IMR-90 (cell line): ENCODE data around the gene CTIF. TPM values are rescaled to one million over a fixed set of nuclear protein-coding genes. Genes with fewer than 3 reads are reported as not detected.
"Not testable (repeated sequence)": the region's sequence is repeated elsewhere in the genome, so short reads cannot be mapped to it uniquely, and the experiment has no call there.

Experiments used
- ATAC-seq: fragments of 200-7000 bp; cut with Tn5 transposase; 2 replicates; pipeline ENCODE4 v1.9.1; 2020; ENCODE audit warnings: low read depth, mild to moderate bottlenecking, moderate library complexity
- BruUV-seq: library from RNA; stranded (reverse); fragments of 400-500 nt; replicated peaks from 2 replicates; lab custom pipeline; 2021; lab: Mats Ljungman, UMichigan
- CTCF ChIA-PET: fragments of 300-600 bp; formaldehyde crosslinking; extraction: SDS; loops from one replicate; lab custom pipeline; 2021; ENCODE audit warnings: antibody characterized with exemption; lab: Yijun Ruan, JAX
- POLR2A ChIA-PET: fragments of 300-600 bp; sonication (Branson Sonifier 250); formaldehyde crosslinking; loops from one replicate; lab custom pipeline; 2022; ENCODE audit warnings: antibody characterized with exemption; ENCODE audit not compliant: unreplicated experiment; lab: Charles Lee
- DNase-seq: peaks from one replicate; pipeline ENCODE4 v3.0.0; 2013
- H2AFZ ChIP-seq: replicated peaks from 2 replicates; pipeline ENCODE3; 2013; ENCODE audit warnings: low read length, mild to moderate bottlenecking; ENCODE audit not compliant: poor library complexity
- H2AK5ac ChIP-seq: 2 replicates; pipeline ENCODE4 v1.6.1; 2013; ENCODE audit warnings: low read depth, low read length, inconsistent platforms
- H2AK9ac ChIP-seq: replicated peaks from 2 replicates; pipeline ENCODE3; 2013; ENCODE audit warnings: mild to moderate bottlenecking, low read depth, low read length, moderate library complexity; ENCODE audit not compliant: poor library complexity
- H2BK120ac ChIP-seq: 2 replicates; pipeline ENCODE4 v1.6.1; 2013; ENCODE audit warnings: low read depth, low read length, inconsistent platforms
- H2BK15ac ChIP-seq: 3 replicates; pipeline ENCODE4 v1.6.1; 2013; ENCODE audit warnings: low read depth, low read length, inconsistent platforms
- H2BK20ac ChIP-seq: 2 replicates; pipeline ENCODE4 v1.6.1; 2013; ENCODE audit warnings: low read depth, mild to moderate bottlenecking, inconsistent platforms, low read length, moderate library complexity
- H2BK5ac ChIP-seq: 2 replicates; pipeline ENCODE4 v1.6.1; 2013; ENCODE audit warnings: mild to moderate bottlenecking, low read depth, low read length, inconsistent platforms; ENCODE audit not compliant: poor library complexity, severe bottlenecking
- H3K14ac ChIP-seq: replicated peaks from 2 replicates; pipeline ENCODE4 v1.6.1; 2013; ENCODE audit warnings: low read depth, low read length, inconsistent platforms
- H3K18ac ChIP-seq: 2 replicates; pipeline ENCODE4 v1.6.1; 2013; ENCODE audit warnings: low read depth, low read length, control low read depth
- H3K23ac ChIP-seq: 2 replicates; pipeline ENCODE4 v1.6.1; 2013; ENCODE audit warnings: low read depth, low read length, inconsistent platforms
- H3K27ac ChIP-seq: 2 replicates; pipeline ENCODE4 v1.5.1; 2013; ENCODE audit warnings: mild to moderate bottlenecking, control low read depth, low read length; ENCODE audit not compliant: insufficient read depth
- H3K27me3 ChIP-seq: 2 replicates; pipeline ENCODE4 v1.6.1; 2013; ENCODE audit warnings: low read length; ENCODE audit not compliant: control insufficient read depth, insufficient read depth
- H3K36me3 ChIP-seq: 2 replicates; pipeline ENCODE4 v1.6.1; 2013; ENCODE audit warnings: low read length, mixed read lengths; ENCODE audit not compliant: control insufficient read depth, insufficient read depth
- H3K4ac ChIP-seq: 2 replicates; pipeline ENCODE4 v1.6.1; 2013; ENCODE audit warnings: low read depth, low read length, inconsistent platforms
- H3K4me1 ChIP-seq: 2 replicates; pipeline ENCODE4 v1.6.1; 2013; ENCODE audit warnings: low read length, mixed read lengths; ENCODE audit not compliant: control insufficient read depth, insufficient read depth
- H3K4me2 ChIP-seq: 2 replicates; pipeline ENCODE4 v1.6.1; 2013; ENCODE audit warnings: low read depth, mild to moderate bottlenecking, control low read depth, low read length, moderate library complexity
- H3K4me3 ChIP-seq: 2 replicates; pipeline ENCODE4 v1.5.1; 2013; ENCODE audit warnings: low read depth, mild to moderate bottlenecking, control low read depth, low read length, moderate library complexity; ENCODE audit not compliant: insufficient read depth
- H3K56ac ChIP-seq: 2 replicates; pipeline ENCODE4 v1.6.1; 2013; ENCODE audit warnings: low read length, inconsistent platforms; ENCODE audit not compliant: insufficient read depth; ENCODE audit errors: extremely low read depth
- H3K79me1 ChIP-seq, 2 experiments: 2 replicates each; pipeline ENCODE4 v1.6.1; 2013; ENCODE audit warnings: low read length in 2 of 2, inconsistent platforms in 1 of 2, low read depth in 1 of 2
- H3K9ac ChIP-seq: 2 replicates; pipeline ENCODE4 v1.6.1; 2013; ENCODE audit warnings: low read depth, low read length, control low read depth
- H3K9me1 ChIP-seq: 2 replicates; pipeline ENCODE4 v1.6.1; 2013; ENCODE audit warnings: low read length, inconsistent platforms; ENCODE audit not compliant: insufficient read depth
- H3K9me3 ChIP-seq: 2 replicates; pipeline ENCODE4 v1.6.1; 2013; ENCODE audit warnings: low read length; ENCODE audit not compliant: control insufficient read depth, insufficient read depth
- H4K20me1 ChIP-seq: 2 replicates; pipeline ENCODE4 v1.6.1; 2013; ENCODE audit warnings: low read length, inconsistent platforms; ENCODE audit not compliant: insufficient read depth
- H4K5ac ChIP-seq: 2 replicates; pipeline ENCODE4 v1.6.1; 2013; ENCODE audit warnings: mild to moderate bottlenecking, low read depth, low read length, control low read depth
- H4K8ac ChIP-seq, 2 experiments: 2 replicates each; pipeline ENCODE4 v1.6.1; 2013; ENCODE audit warnings: low read depth in 2 of 2, low read length in 2 of 2, control low read depth in 1 of 2, inconsistent platforms in 1 of 2
- H4K91ac ChIP-seq: 2 replicates; pipeline ENCODE4 v1.6.1; 2013; ENCODE audit warnings: low read depth, low read length, inconsistent platforms; ENCODE audit not compliant: insufficient read depth
- WGBS, 2 experiments: methylation state at CpG; one replicate each; pipeline versions ENCODE4 v1.1.5 to v1.1.7; 2013; ENCODE audit warnings: missing lambda C conversion rate in 2 of 2; ENCODE audit not compliant: insufficient read length in 1 of 2; ENCODE audit errors: extremely low coverage in 2 of 2; 5-methylcytosine and 5-hydroxymethylcytosine counted together
- dilution Hi-C: fragments of 300-500 bp; cut with HindIII; formaldehyde crosslinking; loops from one replicate; pipeline ENCODE4 v1.14.3; 2018; ENCODE audit warnings: low sequenced_read_pairs; ENCODE audit not compliant: unreplicated experiment
- in situ Hi-C: fragments of 300-500 bp; cut with MboI; formaldehyde crosslinking; loops from 3 replicates; pipeline ENCODE4 v1.14.3; 2019; ENCODE audit warnings: low sequenced_read_pairs, inconsistent platforms, mixed read lengths
- intact Hi-C: fragments of 100-400 bp; cut with micrococcal nuclease; formaldehyde crosslinking; loops from 2 replicates; pipeline ENCODE4 v1.10.0; 2022
- polyA plus RNA-seq, 3 experiments: library from polyadenylated mRNA; depleted of rRNA; stranded (reverse); fragments of >200 nt; gene quantifications; 2 replicates each; pipeline ENCODE4 v1.2.3, GENCODE V29; 2012; ENCODE audit warnings: low replicate concordance in 1 of 3
- total RNA-seq: library from RNA; depleted of rRNA; stranded (reverse); fragments of >200 nt; gene quantifications from 2 replicates; pipeline ENCODE4 v1.2.3, GENCODE V29; 2012

The CTIF gene
- total and polyA plus RNA-seq, 2 of the 4 experiments (the other 2 are of a cell fraction) = 25.1 to 57.0 TPM

- peaks cover 12% of the 10 kb centered on the region; the same call in 1 of the 2 replicates for H3K27me3 ChIP-seq
- H3K79me1 ChIP-seq, H4K8ac ChIP-seq, H2AK9ac ChIP-seq, ATAC-seq, intact Hi-C loops, H3K4me3 ChIP-seq, H2BK15ac ChIP-seq, H2AFZ ChIP-seq, H3K23ac ChIP-seq, H3K4ac ChIP-seq, DNase-seq, dilution Hi-C loops, H2BK20ac ChIP-seq, H3K4me2 ChIP-seq, H3K18ac ChIP-seq, H3K36me3 ChIP-seq, H3K9ac ChIP-seq, POLR2A ChIA-PET, H2BK120ac ChIP-seq, H3K27ac ChIP-seq, H3K4me1 ChIP-seq, H2AK5ac ChIP-seq, H3K9me1 ChIP-seq, BruUV-seq, H4K91ac ChIP-seq, in situ Hi-C loops, H4K20me1 ChIP-seq, H4K5ac ChIP-seq, H3K56ac ChIP-seq, H3K9me3 ChIP-seq, H3K14ac ChIP-seq, H2BK5ac ChIP-seq: not testable (repeated sequence)
- no CpG with 5 or more reads among the region's 4 CpGs for WGBS, 2 experiments
- CTCF ChIA-PET = interaction anchor here (0.6 to 1.0 kb wide), 2 partner anchors 17 to 67 kb away, joined by 3 to 4 read pairs; no protein-coding TSS in a partner anchor
Measured at GRCh38 chr18:48512498-48512897, 26.3 kb upstream of the CTIF start.
